HAP-1 (cell line): ENCODE measurements around the gene CTRL.

Source experiments
- DNase-seq, 2 experiments: peaks; one replicate each; pipeline ENCODE4 v3.0.0-alpha.2; 2016 to 2020; ENCODE audit warnings: low spot score in 2 of 2
- H3K27me3 ChIP-seq: fragments of 250-450 bp; sonication (Bioruptor Pico); 2 replicates; pipeline ENCODE4 v1.5.1; 2020; ENCODE audit warnings: low read depth, mild to moderate bottlenecking, moderate library complexity
- H3K36me3 ChIP-seq: fragments of 250-450 bp; sonication (Bioruptor Pico); replicated peaks from 2 replicates; pipeline ENCODE4 v1.5.1; 2020; ENCODE audit warnings: mild to moderate bottlenecking
- H3K4me1 ChIP-seq: fragments of 250-450 bp; sonication (Bioruptor Pico); 2 replicates; pipeline ENCODE4 v1.5.1; 2020; ENCODE audit warnings: mild to moderate bottlenecking
- H3K4me3 ChIP-seq: fragments of 250-450 bp; sonication (Bioruptor Pico); 2 replicates; pipeline ENCODE4 v1.5.1; 2020; ENCODE audit warnings: mild to moderate bottlenecking, moderate library complexity
- H3K9me3 ChIP-seq: fragments of 250-450 bp; sonication (Bioruptor Pico); 2 replicates; pipeline ENCODE4 v1.5.1; 2020; ENCODE audit warnings: mild to moderate bottlenecking, moderate library complexity
- in situ Hi-C: fragments of 300-500 bp; cut with MboI; formaldehyde crosslinking; loops from 3 replicates; pipeline ENCODE4 v1.14.3; 2020; ENCODE audit warnings: low sequenced_read_pairs, inconsistent platforms, mixed read lengths

Gene CTRL

DNA sequence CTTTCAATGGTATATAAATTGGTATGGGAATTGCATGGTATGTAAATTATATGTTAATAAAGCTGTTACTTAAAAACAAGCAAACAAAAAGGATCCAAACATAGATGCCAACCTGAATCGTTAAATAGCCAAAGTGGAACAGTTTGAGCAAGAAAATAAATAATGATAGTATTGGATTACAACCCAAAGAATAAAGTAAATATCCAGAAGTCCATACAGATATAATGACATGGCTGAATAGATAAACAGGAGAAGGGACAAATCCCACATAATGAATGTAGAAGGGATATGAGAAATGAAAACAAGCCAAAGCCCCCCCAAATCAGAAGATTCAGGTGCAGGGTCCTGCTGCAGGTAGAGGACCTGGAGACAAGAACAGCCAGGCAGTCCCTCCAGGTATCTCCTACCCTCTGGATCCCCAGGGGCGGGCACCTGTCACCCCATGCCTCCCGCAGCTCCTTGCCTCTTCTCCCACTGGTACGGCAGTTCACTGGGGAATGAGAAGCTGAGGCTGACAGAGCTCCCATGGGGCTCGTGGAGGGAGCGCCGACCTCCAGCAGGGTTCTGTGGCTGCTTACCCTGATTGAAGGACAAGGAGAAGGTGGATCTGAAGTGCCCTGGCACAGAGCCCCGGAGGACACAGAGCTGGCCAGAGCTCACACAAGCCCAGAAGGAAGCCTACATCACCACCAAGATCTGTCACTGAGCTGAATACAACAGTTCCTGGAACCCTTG lies 22.1 kb upstream of the CTRL start:
- H3K27me3 ChIP-seq = no peaks in the 10 kb centered on the region

DNA sequence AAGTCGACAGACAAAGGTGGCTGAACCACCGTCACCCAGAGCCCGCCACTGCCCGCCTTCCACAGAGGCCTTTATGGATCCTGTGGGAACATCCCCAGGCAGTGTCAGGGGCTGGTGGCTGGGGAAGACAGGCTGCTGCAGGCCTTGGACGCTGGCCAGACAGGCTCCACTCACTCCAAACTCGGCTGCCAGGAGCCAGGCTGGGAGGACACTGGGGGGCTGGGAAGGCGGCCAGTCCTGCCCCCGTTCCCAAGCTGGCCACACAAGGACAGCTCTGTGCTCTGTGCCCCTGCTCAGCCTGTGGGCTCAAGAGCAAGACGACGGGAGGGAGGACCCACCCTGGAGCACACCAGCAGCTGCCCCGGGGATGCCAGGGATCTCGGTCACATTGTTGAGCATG lies 19.8 kb upstream of the CTRL start:
- Histone ChIP-seq H3K9me3 (no peaks in the 10 kb centered on the region), H3K27me3 (no peaks in the 10 kb centered on the region), H3K4me3 (no peak overlapping the region), H3K36me3 (peaks cover 55% of the 10 kb centered on the region), H3K4me1 (no peaks in the 10 kb centered on the region)
- in situ Hi-C loops = no loop called here
- no peak for DNase-seq

More for the DNA sequence above, 22.1 kb upstream of the CTRL start:
- Histone ChIP-seq H3K9me3 (no peaks in the 10 kb centered on the region), H3K4me3 (no peak overlapping the region), H3K36me3 (peaks cover 46% of the 10 kb centered on the region), H3K4me1 (no peaks in the 10 kb centered on the region)
- DNase-seq = no peak
- in situ Hi-C loops = no loop called here

DNA sequence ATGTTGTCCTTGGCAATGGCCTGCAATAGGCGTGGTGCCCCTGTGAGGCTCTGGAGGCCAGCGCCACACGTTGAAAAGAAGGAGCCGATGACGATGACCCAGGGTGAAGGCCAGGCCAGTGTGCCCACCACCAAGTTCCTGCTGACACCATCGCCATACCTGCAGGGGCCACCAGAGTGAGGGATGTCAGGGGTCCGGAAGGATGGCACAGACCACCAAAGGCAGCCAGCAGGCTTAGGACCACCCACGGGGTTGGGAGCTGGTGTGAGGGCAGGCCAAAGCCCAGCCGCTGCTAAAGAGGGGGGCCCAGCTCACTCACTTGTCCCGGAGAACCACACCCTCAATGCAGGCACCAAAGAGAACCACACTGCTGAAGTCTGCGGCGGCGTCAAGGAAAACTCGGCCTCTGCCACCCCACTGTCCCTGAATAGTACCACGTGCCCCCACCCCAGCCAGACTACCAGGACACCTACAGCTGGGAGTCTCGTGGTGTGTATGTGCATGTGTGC lies 18.7 kb upstream of the CTRL start:
- no peaks in the 10 kb centered on the region for H3K27me3 ChIP-seq
- H3K4me3 ChIP-seq = no peak overlapping the region
- in situ Hi-C loops = no loop called here
- H3K9me3 ChIP-seq = no peaks in the 10 kb centered on the region
- peaks cover 60% of the 10 kb centered on the region for H3K36me3 ChIP-seq
- H3K4me1 ChIP-seq = no peaks in the 10 kb centered on the region
- no peak for DNase-seq

DNA sequence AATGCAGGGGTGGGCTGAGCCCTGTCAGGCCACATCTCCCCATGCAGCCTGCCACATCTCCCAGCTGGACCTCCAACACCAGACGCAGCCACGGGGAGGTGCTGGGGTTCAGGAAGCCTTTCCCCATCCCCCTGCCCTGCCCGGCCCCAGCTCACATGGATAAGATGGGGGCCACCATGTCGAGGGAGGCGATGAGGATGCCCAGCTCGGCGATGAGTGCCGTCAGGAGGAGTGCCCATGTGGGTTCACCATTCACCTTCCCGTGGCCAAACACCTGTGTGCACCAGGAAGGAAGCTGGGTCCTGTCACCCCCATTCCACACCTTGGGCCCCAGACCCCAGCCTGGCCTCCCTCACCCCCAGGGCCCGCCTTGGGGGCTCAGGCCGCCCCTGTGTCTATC lies 18.0 kb upstream of the CTRL start:
- Histone ChIP-seq H3K4me3 (no peak overlapping the region), H3K36me3 (peaks cover 62% of the 10 kb centered on the region), H3K9me3 (no peaks in the 10 kb centered on the region), H3K4me1 (no peaks in the 10 kb centered on the region), H3K27me3 (no peaks in the 10 kb centered on the region)
- DNase-seq = no peak
- in situ Hi-C loops = no loop called here

DNA sequence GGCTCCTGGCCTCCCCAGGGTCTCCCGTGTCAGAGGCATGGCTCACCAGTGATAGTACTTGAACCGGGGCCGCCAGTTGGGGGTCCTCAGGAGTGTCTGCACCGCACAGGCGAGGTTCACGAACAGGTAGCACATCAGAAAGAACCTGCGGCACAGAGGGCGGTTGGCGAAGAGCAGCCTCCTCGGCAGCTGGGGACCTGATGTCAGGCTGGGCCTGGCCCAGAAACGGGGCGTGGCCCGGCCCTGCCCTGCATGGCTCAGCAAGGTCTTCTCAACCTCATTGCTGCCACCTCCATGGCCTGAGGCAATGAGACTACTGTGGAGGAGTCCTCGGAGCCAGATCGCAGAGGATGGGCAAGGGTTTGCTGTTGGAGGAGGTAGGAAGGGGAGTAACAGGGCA lies 16.4 kb upstream of the CTRL start:
- no peak for DNase-seq
- Histone ChIP-seq H3K27me3 (no peaks in the 10 kb centered on the region), H3K36me3 (peaks cover 58% of the 10 kb centered on the region), H3K4me1 (no peaks in the 10 kb centered on the region), H3K9me3 (no peaks in the 10 kb centered on the region), H3K4me3 (no peak overlapping the region)
- in situ Hi-C loops = no loop called here

DNA sequence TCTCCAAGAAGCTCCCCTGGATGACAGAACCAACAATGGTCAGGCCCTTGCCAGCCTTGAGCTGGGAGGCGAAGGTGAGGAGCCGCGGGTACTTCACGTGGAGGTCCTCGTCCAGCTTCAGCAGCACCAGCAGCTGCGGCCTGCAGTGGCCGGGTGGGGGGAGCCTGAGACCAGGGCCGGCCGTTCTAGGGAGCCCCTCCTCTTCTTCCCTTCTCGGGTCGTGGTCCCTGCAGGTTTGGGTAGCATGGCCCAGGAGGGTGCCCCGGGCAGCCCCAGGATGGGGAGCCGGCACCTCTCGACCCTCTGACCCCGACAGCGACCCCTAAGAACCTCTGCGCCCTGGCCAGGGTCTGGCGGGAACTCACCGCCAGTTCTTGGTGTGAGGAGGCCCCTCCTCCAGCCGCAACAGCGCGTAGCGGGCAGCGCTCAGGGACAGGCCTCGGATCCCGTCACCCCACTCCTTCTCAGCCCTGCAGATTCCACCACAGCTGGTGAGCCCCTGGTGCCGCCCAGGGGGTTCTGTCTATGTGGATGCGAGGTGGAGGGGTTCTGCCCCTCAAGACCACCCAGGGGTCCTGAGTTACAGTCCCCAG lies 15.4 kb upstream of the CTRL start:
- Histone ChIP-seq H3K36me3 (peaks cover 65% of the 10 kb centered on the region), H3K4me1 (no peaks in the 10 kb centered on the region), H3K4me3 (no peak overlapping the region), H3K9me3 (no peaks in the 10 kb centered on the region), H3K27me3 (no peaks in the 10 kb centered on the region)
- in situ Hi-C loops = no loop called here
- DNase-seq = no peak

DNA sequence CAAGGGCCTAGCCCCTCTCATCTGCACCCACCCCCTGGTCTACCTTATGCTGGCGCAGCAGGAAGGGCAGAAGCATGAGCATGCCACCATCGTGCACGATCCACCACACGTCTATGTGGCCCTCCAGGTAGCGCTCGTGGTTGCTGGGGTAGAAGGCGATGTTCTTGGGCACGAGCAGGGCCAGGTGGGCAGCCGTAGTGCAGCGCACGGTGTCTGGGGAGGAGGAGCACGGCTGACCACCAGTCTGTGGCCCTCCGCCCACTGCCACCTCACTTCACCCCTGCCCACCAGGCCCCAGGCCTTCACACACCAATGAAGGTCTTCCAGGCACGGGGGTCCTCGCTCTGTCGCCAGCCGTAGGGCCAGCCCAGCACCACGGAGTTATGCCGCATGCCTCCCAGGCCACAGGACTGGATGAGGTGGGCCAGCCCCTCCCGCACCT lies 14.5 kb upstream of the CTRL start:
- in situ Hi-C loops = no loop called here

DNA sequence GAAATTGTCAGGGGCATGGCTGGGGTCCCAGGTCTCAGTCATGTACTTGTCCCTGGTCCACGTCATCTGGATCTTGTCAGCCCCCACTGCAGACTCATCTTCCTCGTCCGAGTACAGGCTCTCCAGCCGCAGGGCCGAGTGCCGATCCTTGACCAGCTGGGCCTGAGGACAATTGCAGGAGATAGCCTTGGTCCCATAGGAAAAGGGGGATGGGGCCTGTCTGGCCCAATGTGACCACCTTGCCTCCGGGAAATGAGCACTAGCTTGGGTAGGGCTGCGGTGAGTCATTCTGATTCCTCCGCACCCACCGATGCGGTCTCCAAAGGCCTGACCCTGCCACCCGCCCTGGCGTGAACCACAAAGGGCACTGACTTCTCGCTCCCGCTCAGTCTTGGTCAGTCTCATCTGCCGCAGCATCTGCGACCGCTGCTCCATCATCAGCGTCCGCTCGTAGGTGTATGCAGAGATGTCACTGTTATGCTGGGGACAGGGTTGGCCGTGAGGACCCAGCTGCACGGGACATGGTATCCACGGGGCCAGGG lies 13.8 kb upstream of the CTRL start:
- Histone ChIP-seq H3K4me1 (no peaks in the 10 kb centered on the region), H3K9me3 (no peaks in the 10 kb centered on the region), H3K4me3 (no peak overlapping the region), H3K27me3 (no peaks in the 10 kb centered on the region), H3K36me3 (peaks cover 58% of the 10 kb centered on the region)
- in situ Hi-C loops = no loop called here
- no peak for DNase-seq

More for the DNA sequence above, 14.5 kb upstream of the CTRL start:
- peaks cover 65% of the 10 kb centered on the region for H3K36me3 ChIP-seq
- no peaks in the 10 kb centered on the region for H3K4me1 ChIP-seq
- H3K9me3 ChIP-seq = no peaks in the 10 kb centered on the region
- DNase-seq = no peak
- no peak overlapping the region for H3K4me3 ChIP-seq
- H3K27me3 ChIP-seq = no peaks in the 10 kb centered on the region

DNA sequence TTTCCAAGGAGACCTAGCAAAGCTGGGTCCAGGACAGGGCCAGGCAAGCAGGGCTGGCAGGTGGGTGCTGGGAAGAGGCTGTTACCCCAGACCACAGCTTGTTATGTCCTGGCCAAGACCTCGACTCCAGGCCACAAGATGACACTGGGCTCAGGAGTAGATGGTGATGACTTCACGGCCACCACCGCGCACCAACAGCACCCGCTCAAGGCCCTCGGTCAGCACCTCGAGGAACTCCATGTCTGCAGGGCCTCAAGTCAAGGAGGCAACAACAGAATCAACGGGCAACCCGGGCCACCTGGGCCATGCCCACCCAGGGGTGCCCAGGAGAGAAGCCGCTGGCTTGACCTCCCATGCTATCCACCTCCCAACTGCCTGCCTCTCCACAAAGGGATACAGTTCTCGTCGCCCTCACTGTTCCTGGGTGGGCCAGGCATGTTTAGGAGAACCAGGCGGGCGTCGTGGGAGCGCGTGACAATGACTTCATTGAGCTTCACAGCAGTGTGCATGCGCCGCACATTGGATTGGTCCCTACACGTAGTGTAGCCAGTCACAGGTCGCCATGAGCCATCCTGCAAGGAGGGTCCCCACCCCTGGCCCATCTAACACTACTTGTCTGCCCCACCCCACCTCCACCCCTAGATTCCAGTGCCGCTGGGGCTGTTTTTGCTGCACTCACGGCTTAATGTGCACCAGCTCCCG lies 13.2 kb upstream of the CTRL start:
- in situ Hi-C loops = no loop called here
- H3K36me3 ChIP-seq = peaks cover 62% of the 10 kb centered on the region
- no peak for DNase-seq

DNA sequence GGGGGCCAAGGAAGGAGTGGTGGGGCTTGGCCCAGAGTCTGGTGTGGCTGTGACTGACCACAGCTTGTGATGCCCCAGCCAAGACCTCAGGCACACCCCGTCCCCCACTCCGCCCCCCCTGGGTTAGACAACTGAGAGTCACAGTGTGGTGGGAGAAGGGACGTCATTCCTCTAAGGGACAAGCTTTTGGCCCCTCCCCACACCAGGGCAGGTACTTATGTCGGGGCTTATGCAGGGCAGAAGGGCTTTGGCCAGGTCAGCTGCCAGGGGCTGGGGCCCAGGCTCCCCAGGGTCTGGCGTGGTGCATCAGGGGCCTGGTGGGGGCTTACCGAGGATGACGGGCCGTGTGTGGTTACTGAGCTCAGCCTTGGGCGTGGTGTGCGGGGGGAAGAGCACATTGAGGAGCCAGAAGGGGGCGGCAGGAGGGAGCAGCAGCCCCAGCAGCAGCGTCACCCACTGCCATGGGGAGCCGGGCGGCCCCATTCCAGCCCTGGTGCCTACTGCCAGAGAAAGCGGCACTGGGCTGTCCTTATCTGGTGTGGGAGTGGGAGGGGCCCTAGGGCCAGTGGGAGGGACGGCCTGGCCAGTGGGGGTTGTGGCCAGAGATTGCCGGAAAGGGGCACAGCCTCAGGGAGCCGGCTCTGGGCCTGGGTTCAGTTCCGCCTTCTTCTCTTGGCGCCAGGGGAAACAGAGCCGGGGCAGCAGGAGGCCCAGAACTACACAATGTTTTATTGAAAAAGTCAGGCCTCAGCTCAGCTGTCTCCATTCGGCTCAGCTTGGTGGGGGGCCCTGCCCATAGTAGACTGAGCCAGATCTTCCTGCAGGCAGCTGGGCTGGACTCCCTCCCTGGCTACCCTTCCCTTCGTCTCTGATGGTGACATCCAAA lies 12.2 kb upstream of the CTRL start, which contains the start of gene LCAT:
LCAT (minus strand) TSS at position 502 of the 886 bp plus-strand sequence; CDS start at position 483, 19 bp downstream.
- in situ Hi-C loops = no loop called here
- Histone ChIP-seq H3K27me3 (no peaks in the 10 kb centered on the region), H3K4me1 (no peaks in the 10 kb centered on the region), H3K9me3 (no peaks in the 10 kb centered on the region), H3K4me3 (no peak within 1 kb of the TSS), H3K36me3 (peaks cover 67% of the 10 kb centered on the region)
- no peak for DNase-seq

More for the DNA sequence above, 13.2 kb upstream of the CTRL start:
- Histone ChIP-seq H3K27me3 (no peaks in the 10 kb centered on the region), H3K9me3 (no peaks in the 10 kb centered on the region), H3K4me1 (no peaks in the 10 kb centered on the region), H3K4me3 (no peak overlapping the region)

DNA sequence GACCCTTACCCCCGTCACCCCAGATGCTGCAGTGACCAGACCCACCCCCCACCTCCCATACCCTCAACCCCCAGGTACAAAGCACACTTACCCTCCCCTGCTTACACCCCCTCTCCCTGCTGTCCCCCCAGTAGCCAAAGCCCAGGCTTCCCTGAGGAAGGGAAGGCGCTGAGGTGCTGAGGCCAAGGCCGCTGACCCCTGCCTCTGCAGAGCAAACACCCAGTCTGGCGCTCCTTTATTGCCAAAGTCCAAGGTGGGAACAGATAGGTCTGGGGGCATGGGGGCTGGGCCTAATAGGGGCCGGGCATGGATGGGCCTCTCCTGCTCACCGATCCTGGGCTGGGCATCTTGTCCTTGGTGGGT lies 11.6 kb upstream of the CTRL start:
- Histone ChIP-seq H3K4me1 (no peaks in the 10 kb centered on the region), H3K27me3 (no peaks in the 10 kb centered on the region), H3K36me3 (peaks cover 63% of the 10 kb centered on the region), H3K4me3 (no peak overlapping the region), H3K9me3 (no peaks in the 10 kb centered on the region)
- no peak for DNase-seq
- in situ Hi-C loops = no loop called here

DNA sequence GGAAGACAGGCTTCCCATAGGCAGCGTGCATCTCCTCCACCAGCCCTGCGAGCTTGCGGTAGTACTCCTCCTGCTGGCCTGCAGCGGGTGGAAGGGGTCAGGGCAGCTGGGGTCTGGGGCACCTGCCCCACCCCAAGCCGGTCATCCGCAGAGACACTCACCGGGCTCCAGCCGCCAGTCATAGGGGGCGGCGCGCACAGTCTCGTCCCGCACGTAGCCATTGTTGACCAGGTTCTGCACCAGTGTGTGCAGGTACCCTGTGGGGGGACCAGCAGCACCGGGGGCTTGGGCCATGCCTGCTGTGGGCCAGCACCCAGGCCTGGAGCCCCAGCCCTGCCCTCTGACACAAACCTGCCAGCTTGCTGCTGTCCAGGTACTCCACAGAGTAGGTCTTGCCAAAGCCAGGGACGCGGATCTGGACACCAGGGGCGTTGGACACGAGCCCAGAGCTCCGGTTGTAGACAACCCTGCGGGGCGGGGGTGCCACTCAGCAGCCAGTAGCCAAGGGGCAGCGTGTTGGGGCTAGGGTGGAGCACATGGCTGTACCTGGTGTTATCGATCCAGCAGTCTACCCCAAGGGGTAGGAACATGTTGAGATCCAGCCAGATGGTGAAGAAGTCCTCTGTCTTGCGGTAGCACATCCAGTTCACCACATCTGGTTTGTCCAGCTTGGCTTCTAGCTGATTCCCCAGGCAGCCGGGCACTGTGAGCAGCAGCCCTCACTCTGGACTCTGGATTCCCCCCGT lies 11.0 kb upstream of the CTRL start:
- H3K36me3 ChIP-seq = peaks cover 57% of the 10 kb centered on the region
- no peak overlapping the region for H3K4me3 ChIP-seq
- DNase-seq = no peak
- H3K9me3 ChIP-seq = no peaks in the 10 kb centered on the region
- H3K27me3 ChIP-seq = no peaks in the 10 kb centered on the region
- no peaks in the 10 kb centered on the region for H3K4me1 ChIP-seq
- in situ Hi-C loops = no loop called here

DNA sequence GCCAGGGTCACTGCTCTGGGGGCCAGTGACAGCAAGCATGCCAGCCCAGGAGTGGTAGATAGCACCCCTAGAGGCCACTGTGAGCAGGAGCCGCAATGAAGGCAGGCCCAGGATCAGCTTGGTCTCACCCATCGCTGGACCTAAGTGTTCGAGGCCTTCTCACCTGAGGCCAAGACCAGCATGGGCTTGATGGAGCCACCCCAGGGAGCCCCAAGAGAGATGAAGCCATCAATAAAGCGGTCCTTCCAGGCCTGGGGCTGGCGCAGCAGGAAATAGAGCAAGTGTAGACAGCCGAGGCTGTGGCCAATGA lies 10.5 kb upstream of the CTRL start:
- Histone ChIP-seq H3K27me3 (no peaks in the 10 kb centered on the region), H3K9me3 (no peaks in the 10 kb centered on the region), H3K4me3 (no peak overlapping the region), H3K4me1 (no peaks in the 10 kb centered on the region), H3K36me3 (peaks cover 52% of the 10 kb centered on the region)
- peak in 1 of 2 experiments; percentile 70 for DNase-seq
- in situ Hi-C loops = no loop called here
